Activated naive CD4-positive, alpha-beta T cell treated with anti-CD3 and anti-CD28 coated beads, Interleukin-2, amount 10 ng/mL, durations not matched to agents 7 days and 5 days (primary cell): ENCODE measurements around the gene BNC2.

Experiments used
- CTCF ChIA-PET: fragments of 350-600 bp; sonication (Branson Sonifier 250); formaldehyde crosslinking; loops from one replicate; lab custom pipeline; 2021; ENCODE audit warnings: antibody characterized with exemption; lab: Charles Lee
- DNase-seq: peaks from one replicate; pipeline ENCODE4 v3.0.0-alpha.2; 2020
- H3K27ac Mint-ChIP-seq: one replicate; pipeline ENCODE4 v1.8.0; 2021; ENCODE audit warnings: mild to moderate bottlenecking, moderate library complexity, mixed read lengths
- H3K27me3 Mint-ChIP-seq: one replicate; pipeline ENCODE4 v1.8.0; 2021; ENCODE audit warnings: mild to moderate bottlenecking, mixed read lengths
- H3K36me3 Mint-ChIP-seq: one replicate; pipeline ENCODE4 v1.8.0; 2021; ENCODE audit warnings: mixed read lengths
- H3K4me1 Mint-ChIP-seq: one replicate; pipeline ENCODE4 v1.8.0; 2021; ENCODE audit warnings: mixed read lengths
- H3K4me3 Mint-ChIP-seq: one replicate; pipeline ENCODE4 v1.8.0; 2021; ENCODE audit warnings: mild to moderate bottlenecking, moderate library complexity, mixed read lengths
- H3K9me3 Mint-ChIP-seq: one replicate; pipeline ENCODE4 v1.8.0; 2021; ENCODE audit warnings: mixed read lengths

The BNC2 gene

DNA sequence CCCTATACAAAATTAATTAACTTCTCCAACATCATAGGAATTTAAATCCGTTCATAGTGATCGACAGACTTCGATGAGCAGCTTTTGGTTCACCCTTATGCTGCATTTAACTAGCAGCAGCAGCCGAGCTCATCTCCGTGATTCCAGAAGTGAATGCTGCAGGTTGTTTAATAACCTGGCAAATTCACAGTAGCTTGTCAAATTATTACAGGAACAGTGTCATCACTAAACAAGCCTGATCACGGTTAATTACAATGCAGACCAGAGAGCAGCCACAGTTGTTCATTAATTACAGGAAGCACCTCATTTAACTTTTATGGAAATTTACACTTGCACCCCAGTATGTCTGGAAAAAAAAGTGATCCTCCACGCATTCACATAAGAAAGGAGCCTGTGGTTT, 188.2 kb downstream of the BNC2 start:
- H3K4me1 Mint-ChIP-seq = no peaks in the 10 kb centered on the region
- H3K27me3 Mint-ChIP-seq = no peaks in the 10 kb centered on the region
- no peak overlapping the region for H3K4me3 Mint-ChIP-seq
- CTCF ChIA-PET = no interaction called here
- H3K36me3 Mint-ChIP-seq = no peaks in the 10 kb centered on the region
- DNase-seq = no peak
- H3K9me3 Mint-ChIP-seq = peaks cover 2% of the 10 kb centered on the region
- H3K27ac Mint-ChIP-seq = no peak overlapping the region

DNA sequence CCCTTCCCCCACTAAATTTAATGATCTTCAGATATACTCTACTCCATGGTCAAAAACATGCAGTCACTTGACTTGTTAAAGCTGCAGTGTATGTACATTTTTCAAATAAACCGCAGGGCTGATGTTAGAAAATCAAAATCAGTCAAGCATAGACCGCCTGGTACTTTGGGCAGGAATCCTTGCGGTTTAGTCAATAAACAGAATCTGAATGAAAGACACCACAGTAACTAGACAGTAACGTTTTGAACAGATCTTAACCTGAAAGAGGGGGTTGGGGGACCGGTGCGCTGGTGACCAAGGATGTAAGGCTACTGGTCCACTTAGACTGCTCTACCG, 188.8 kb downstream of the BNC2 start:
- H3K4me3 Mint-ChIP-seq = no peak overlapping the region
- no peaks in the 10 kb centered on the region for H3K4me1 Mint-ChIP-seq
- peaks cover 2% of the 10 kb centered on the region for H3K9me3 Mint-ChIP-seq
- CTCF ChIA-PET = no interaction called here
- no peak for DNase-seq
- no peaks in the 10 kb centered on the region for H3K36me3 Mint-ChIP-seq
- H3K27me3 Mint-ChIP-seq = no peaks in the 10 kb centered on the region
- H3K27ac Mint-ChIP-seq = no peak overlapping the region

DNA sequence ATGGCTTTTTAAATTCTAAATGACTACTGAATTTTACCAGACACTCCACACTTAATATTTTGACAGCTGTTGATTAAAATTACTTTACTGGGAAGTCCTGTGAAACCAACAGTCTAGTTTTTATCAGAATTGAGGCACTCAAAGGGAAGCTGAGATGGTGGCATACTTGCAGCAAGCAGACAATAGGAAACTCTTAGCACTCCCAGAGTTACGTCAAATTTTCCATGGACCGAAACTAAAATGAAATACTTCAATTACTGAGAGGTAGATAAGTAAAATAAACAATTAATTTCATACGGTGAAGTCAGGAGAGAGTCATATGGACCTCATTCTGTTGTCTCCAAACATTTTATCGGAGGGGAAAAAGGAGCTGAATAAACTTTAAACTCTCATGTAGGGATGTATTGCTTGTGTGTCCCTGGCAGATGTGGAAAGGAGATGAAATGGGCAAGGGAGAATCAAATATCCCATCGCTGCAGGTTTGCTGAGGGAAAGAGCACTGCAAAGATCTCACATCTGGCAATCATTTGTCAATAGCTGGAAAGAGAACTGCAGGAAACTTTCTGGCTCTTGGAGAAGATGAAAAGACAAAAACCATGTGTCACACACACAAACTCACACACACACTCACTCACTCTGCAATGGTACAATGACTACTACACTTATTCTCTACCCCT, 189.4 kb downstream of the BNC2 start:
- no peaks in the 10 kb centered on the region for H3K4me1 Mint-ChIP-seq
- DNase-seq = no peak
- H3K27ac Mint-ChIP-seq = no peak overlapping the region
- peaks cover 2% of the 10 kb centered on the region for H3K9me3 Mint-ChIP-seq
- H3K27me3 Mint-ChIP-seq = no peaks in the 10 kb centered on the region
- CTCF ChIA-PET = no interaction called here
- H3K4me3 Mint-ChIP-seq = no peak overlapping the region
- H3K36me3 Mint-ChIP-seq = no peaks in the 10 kb centered on the region

DNA sequence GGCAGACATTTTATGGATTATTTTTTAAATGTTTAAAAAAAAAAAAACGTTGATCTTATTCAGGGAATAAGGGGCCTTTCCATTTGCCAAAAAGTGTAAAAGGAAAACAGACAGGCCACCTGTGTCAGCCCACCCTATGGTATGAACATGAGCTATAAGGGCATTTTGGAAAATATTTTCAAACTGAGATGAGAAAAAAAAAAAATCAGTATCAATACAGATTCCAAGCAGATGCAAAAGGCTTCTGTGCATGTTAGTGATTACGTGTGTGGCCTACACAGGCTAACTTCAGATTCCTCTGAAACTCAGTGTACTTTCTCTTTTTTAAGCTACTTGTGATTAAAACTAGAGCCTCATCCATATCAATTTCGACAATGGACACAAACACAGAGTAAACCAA, 189.9 kb downstream of the BNC2 start:
- Mint-ChIP-seq H3K4me1 (no peaks in the 10 kb centered on the region), H3K27me3 (no peaks in the 10 kb centered on the region), H3K27ac (no peak overlapping the region), H3K9me3 (peaks cover 2% of the 10 kb centered on the region), H3K36me3 (no peaks in the 10 kb centered on the region), H3K4me3 (no peak overlapping the region)
- CTCF ChIA-PET = no interaction called here
- no peak for DNase-seq

GRCh38 chr9:16679327-16679821, 191.1 kb downstream of the BNC2 start:
- Mint-ChIP-seq H3K9me3 (peaks cover 2% of the 10 kb centered on the region), H3K27ac (no peak overlapping the region), H3K27me3 (no peaks in the 10 kb centered on the region), H3K4me1 (no peaks in the 10 kb centered on the region), H3K36me3 (no peaks in the 10 kb centered on the region), H3K4me3 (no peak overlapping the region)
- no peak for DNase-seq
- CTCF ChIA-PET = no interaction called here

DNA sequence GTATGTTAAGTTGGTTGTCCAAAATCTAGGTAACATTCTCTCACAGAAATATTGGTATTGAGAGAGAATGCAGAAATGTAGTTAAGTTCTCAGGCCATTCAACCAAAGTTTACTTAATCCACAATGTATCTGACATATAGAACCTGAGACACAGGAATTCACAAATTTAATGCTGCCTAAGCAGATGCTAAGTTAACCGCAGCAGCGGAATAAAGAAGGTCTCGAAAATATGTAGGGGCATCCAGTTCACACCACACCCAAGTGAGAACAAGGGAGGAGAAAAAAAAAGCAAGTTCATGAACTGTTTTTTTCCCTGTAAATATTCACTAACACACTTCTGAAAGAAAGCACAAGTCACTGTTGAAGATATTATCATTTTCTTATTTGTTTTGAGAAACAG, 194.0 kb downstream of the BNC2 start:
- Mint-ChIP-seq H3K27ac (no peak overlapping the region), H3K4me3 (no peak overlapping the region), H3K4me1 (no peaks in the 10 kb centered on the region), H3K9me3 (no peaks in the 10 kb centered on the region), H3K36me3 (no peaks in the 10 kb centered on the region), H3K27me3 (no peaks in the 10 kb centered on the region)
- CTCF ChIA-PET = no interaction called here
- DNase-seq = no peak

DNA sequence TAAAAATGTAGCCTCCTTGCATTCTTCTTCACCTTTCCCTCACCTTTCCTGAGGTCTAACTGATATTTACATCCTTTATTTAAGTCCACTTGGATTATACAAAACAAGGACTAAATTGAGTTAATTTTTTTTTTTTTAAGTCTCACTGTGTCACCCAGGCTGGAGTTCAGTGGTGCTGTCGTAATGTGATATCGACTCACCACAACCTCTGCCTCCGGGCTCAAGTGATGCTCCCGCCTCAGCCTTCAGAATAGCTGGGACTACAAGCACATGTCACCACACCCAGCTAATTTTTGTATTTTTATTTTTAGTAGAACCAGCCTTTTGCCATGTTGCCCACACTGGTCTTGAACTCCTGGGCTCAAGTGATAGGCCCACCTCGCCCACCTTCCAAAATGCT, 195.3 kb downstream of the BNC2 start:
- CTCF ChIA-PET = no interaction called here
- Mint-ChIP-seq H3K27ac (no peak overlapping the region), H3K27me3 (no peaks in the 10 kb centered on the region), H3K9me3 (no peaks in the 10 kb centered on the region), H3K4me1 (no peaks in the 10 kb centered on the region), H3K4me3 (no peak overlapping the region), H3K36me3 (no peaks in the 10 kb centered on the region)
- no peak for DNase-seq

DNA sequence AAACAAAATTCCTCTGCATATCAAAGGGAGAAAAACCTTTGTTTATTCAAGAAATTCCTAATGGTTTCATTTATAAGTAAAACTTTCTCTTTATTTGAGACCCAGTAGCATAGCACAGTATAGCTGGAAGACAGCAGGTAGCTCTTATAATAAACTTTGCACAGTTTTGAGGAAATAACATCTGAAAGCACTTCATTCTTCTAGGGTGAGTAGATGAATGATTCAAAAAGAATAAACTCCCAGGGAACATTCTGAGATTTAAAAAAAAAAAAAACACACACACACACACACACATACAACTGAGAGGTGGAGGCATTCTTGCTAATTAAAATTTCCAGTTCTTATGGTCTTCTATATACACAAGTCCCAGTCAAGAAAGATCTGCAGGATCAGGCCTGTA, 197.3 kb downstream of the BNC2 start:
- Mint-ChIP-seq H3K4me3 (no peak overlapping the region), H3K36me3 (no peaks in the 10 kb centered on the region), H3K27me3 (no peaks in the 10 kb centered on the region), H3K9me3 (no peaks in the 10 kb centered on the region), H3K4me1 (no peaks in the 10 kb centered on the region), H3K27ac (no peak overlapping the region)
- CTCF ChIA-PET = no interaction called here
- no peak for DNase-seq

DNA sequence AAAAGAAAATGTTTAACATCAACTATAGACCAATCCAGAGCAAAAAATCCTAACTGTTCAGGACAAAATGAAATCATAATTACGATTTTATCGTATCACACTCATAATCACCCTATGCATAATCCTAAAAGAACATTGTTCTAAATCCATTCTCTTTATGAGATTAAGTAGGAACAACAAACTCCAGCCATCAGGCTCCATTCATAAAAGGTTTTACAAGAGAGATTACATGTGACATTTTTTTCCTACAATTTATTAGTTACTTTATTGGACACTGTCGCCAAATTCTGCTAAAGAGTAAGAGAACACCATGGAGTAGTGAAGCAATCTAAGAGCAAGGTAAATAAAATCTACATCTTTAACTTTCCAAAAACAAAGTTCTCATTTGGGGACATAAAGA, 198.0 kb downstream of the BNC2 start:
- CTCF ChIA-PET = no interaction called here

GRCh38 chr9:16671591-16672137, 198.8 kb downstream of the BNC2 start:
- H3K4me3 Mint-ChIP-seq = no peak overlapping the region
- H3K4me1 Mint-ChIP-seq = no peaks in the 10 kb centered on the region
- H3K9me3 Mint-ChIP-seq = no peaks in the 10 kb centered on the region
- no peaks in the 10 kb centered on the region for H3K27me3 Mint-ChIP-seq
- no peak overlapping the region for H3K27ac Mint-ChIP-seq
- DNase-seq = no peak
- H3K36me3 Mint-ChIP-seq = no peaks in the 10 kb centered on the region
- CTCF ChIA-PET = no interaction called here

More for the DNA sequence above, 198.0 kb downstream of the BNC2 start:
- Mint-ChIP-seq H3K27ac (no peak overlapping the region), H3K27me3 (no peaks in the 10 kb centered on the region), H3K36me3 (no peaks in the 10 kb centered on the region), H3K4me3 (no peak overlapping the region), H3K9me3 (no peaks in the 10 kb centered on the region), H3K4me1 (no peaks in the 10 kb centered on the region)
- DNase-seq = no peak

DNA sequence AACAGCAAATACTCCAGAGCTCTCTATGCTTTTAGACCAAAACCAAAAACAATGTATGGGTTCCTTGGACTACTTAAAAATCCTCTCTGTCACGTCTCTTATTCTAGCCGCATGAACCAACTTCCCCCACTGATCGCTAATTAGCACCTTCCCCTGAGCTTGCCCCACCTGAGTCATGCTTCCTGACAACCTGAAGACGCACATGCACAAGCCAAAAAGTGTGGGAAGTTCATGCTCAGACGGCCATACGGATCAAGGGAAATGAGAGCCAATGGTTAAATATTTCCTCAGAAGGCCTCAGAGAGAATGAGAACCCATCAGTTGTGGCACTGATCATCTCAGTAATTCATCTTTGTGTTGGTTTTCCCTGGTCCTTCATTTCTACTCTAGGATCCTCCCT, 199.7 kb downstream of the BNC2 start:
- Mint-ChIP-seq H3K27me3 (no peaks in the 10 kb centered on the region), H3K27ac (no peak overlapping the region), H3K36me3 (no peaks in the 10 kb centered on the region), H3K4me3 (no peak overlapping the region), H3K9me3 (no peaks in the 10 kb centered on the region), H3K4me1 (no peaks in the 10 kb centered on the region)
- no peak for DNase-seq
- CTCF ChIA-PET = no interaction called here

- H3K36me3 Mint-ChIP-seq = no peaks in the 10 kb centered on the region
Measured at GRCh38 chr9:16668734-16669295, 201.7 kb downstream of the BNC2 start.

GRCh38 chr9:16664211-16664610, 206.3 kb downstream of the BNC2 start:
- CTCF ChIA-PET = no interaction called here
- DNase-seq = no peak
- Mint-ChIP-seq H3K27me3 (no peaks in the 10 kb centered on the region), H3K4me3 (no peak overlapping the region), H3K9me3 (no peaks in the 10 kb centered on the region), H3K27ac (no peak overlapping the region), H3K4me1 (no peaks in the 10 kb centered on the region), H3K36me3 (no peaks in the 10 kb centered on the region)

More at GRCh38 chr9:16668734-16669295, 201.7 kb downstream of the BNC2 start:
- CTCF ChIA-PET = no interaction called here
- no peak for DNase-seq
- Mint-ChIP-seq H3K9me3 (no peaks in the 10 kb centered on the region), H3K4me3 (no peak overlapping the region), H3K27ac (no peak overlapping the region), H3K27me3 (no peaks in the 10 kb centered on the region), H3K4me1 (no peaks in the 10 kb centered on the region)

- no peak overlapping the region for H3K27ac Mint-ChIP-seq
- CTCF ChIA-PET = no interaction called here
- no peaks in the 10 kb centered on the region for H3K27me3 Mint-ChIP-seq
- H3K4me1 Mint-ChIP-seq = no peaks in the 10 kb centered on the region
- H3K9me3 Mint-ChIP-seq = no peaks in the 10 kb centered on the region
- H3K36me3 Mint-ChIP-seq = no peaks in the 10 kb centered on the region
- no peak for DNase-seq
- no peak overlapping the region for H3K4me3 Mint-ChIP-seq
Measured at GRCh38 chr9:16661816-16662215, 208.7 kb downstream of the BNC2 start.

DNA sequence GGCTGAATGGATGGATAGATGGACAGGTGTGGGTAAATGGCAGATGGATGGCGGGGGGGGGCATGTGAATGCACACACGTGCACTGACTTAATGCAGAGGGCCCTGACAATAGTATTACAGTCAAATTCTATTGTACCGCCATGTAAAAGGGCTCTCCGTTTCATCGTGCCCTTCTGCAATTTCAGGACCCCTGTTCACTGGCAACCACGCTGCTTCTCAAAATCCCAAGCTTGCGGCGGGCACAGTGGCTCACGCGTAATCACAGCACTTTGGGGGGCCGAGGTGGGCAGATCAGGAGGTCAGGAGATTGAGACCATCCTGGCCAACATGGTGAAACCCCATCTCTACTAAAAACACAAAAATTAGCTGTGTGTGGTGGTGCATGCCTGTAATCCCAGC, 211.4 kb downstream of the BNC2 start:
- Mint-ChIP-seq H3K36me3 (no peaks in the 10 kb centered on the region), H3K4me3 (no peak overlapping the region), H3K4me1 (no peaks in the 10 kb centered on the region), H3K27ac (no peak overlapping the region), H3K9me3 (no peaks in the 10 kb centered on the region), H3K27me3 (no peaks in the 10 kb centered on the region)
- DNase-seq = no peak
- CTCF ChIA-PET = no interaction called here
